DND-41 (cell line): ENCODE data around the gene MACIR.

Experiments
- ATAC-seq: fragments of 200-7000 bp; cut with Tn5 transposase; 3 replicates; pipeline ENCODE4 v1.9.1; 2021; ENCODE audit warnings: low read depth; ENCODE audit not compliant: insufficient read depth
- DNase-seq: peaks from one replicate; pipeline ENCODE4 v3.0.0-alpha.2; 2020
- H2AFZ ChIP-seq: 2 replicates; pipeline ENCODE4 v1.6.0; 2012; ENCODE audit warnings: low read depth, low read length
- H3K27ac ChIP-seq: 2 replicates; pipeline ENCODE4 v1.5.1; 2012; ENCODE audit warnings: low read length, inconsistent platforms
- H3K27me3 ChIP-seq: fragments of 200-600 bp; sonication (generic); 2 replicates; pipeline ENCODE4 v1.6.0; 2012; ENCODE audit warnings: low read length, mild to moderate bottlenecking, inconsistent platforms; ENCODE audit not compliant: insufficient read depth, poor library complexity
- H3K36me3 ChIP-seq: 2 replicates; pipeline ENCODE4 v1.5.1; 2012; ENCODE audit warnings: low read length, inconsistent platforms; ENCODE audit not compliant: insufficient read depth
- H3K4me1 ChIP-seq: 2 replicates; pipeline ENCODE4 v1.5.1; 2012; ENCODE audit warnings: mild to moderate bottlenecking, low read length; ENCODE audit not compliant: insufficient read depth
- H3K4me2 ChIP-seq: 2 replicates; pipeline ENCODE4 v1.6.0; 2012; ENCODE audit warnings: mild to moderate bottlenecking, moderate library complexity, low read length, inconsistent platforms; ENCODE audit not compliant: insufficient read depth
- H3K4me3 ChIP-seq, 2 experiments: fragments of 200-600 bp in 1 of 2; shearing (Covaris generic) in 1 of 2; 2 replicates each; pipeline ENCODE4 v1.5.1; 2012 to 2016; ENCODE audit warnings: inconsistent platforms in 2 of 2, low read length in 2 of 2, mild to moderate bottlenecking in 2 of 2, low read depth in 1 of 2, moderate library complexity in 1 of 2
- H3K79me2 ChIP-seq: 2 replicates; pipeline ENCODE4 v1.6.0; 2012; ENCODE audit warnings: low read length, inconsistent platforms; ENCODE audit not compliant: insufficient read depth
- H3K9ac ChIP-seq: 2 replicates; pipeline ENCODE4 v1.6.0; 2012; ENCODE audit warnings: low read depth, mild to moderate bottlenecking, inconsistent platforms, low read length, moderate library complexity
- H3K9me3 ChIP-seq: 2 replicates; pipeline ENCODE4 v1.5.1; 2012; ENCODE audit warnings: low read length, moderate library complexity, mild to moderate bottlenecking, inconsistent platforms; ENCODE audit not compliant: insufficient read depth, severe bottlenecking
- H4K20me1 ChIP-seq: 2 replicates; pipeline ENCODE4 v1.6.0; 2012; ENCODE audit warnings: low read length; ENCODE audit not compliant: insufficient read depth
- EZH2 ChIP-seq: IDR thresholded peaks from 3 replicates; pipeline ENCODE4 v1.6.1; 2012; ENCODE audit warnings: borderline replicate concordance, low read depth, mild to moderate bottlenecking, moderate library complexity, low read length, inconsistent platforms; ENCODE audit not compliant: severe bottlenecking
- TF ChIP-seq, protein P1 (sequence below): IDR thresholded peaks from 2 replicates; pipeline ENCODE4 v1.5.1; 2012; ENCODE audit warnings: borderline replicate concordance, low read length, moderate library complexity, mild to moderate bottlenecking; ENCODE audit not compliant: poor library complexity, severe bottlenecking; ENCODE audit errors: extremely low read depth

Gene MACIR

DNA sequence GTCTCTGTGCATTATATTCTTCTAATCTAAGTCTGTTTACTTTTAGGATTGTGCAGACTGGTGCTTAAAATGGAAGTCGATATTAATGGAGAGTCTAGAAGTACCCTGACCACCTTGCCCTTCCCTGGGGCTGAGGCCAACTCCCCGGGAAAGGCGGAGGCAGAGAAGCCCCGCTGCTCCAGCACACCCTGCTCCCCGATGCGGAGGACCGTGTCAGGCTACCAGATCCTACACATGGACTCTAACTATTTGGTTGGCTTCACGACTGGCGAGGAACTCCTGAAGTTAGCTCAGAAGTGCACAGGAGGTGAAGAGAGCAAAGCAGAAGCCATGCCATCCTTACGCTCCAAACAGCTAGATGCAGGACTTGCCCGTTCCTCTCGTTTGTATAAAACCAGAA, 17.3 kb downstream of the MACIR start:
- Histone ChIP-seq H3K79me2 (peaks cover 50% of the 10 kb centered on the region), H2AFZ (no peak overlapping the region), H3K27ac (no peak overlapping the region), H4K20me1 (peaks cover 12% of the 10 kb centered on the region; the same call in 1 of the 2 replicates), H3K9me3 (no peaks in the 10 kb centered on the region), H3K4me2 (no peak overlapping the region), H3K36me3 (peaks cover 36% of the 10 kb centered on the region), H3K27me3 (no peaks in the 10 kb centered on the region), H3K4me1 (no peaks in the 10 kb centered on the region), H3K4me3 (no peak overlapping the region), H3K9ac (no peak overlapping the region)
- no peak for DNase-seq
- ATAC-seq, result no peak
- TF ChIP-seq, protein P1, sequence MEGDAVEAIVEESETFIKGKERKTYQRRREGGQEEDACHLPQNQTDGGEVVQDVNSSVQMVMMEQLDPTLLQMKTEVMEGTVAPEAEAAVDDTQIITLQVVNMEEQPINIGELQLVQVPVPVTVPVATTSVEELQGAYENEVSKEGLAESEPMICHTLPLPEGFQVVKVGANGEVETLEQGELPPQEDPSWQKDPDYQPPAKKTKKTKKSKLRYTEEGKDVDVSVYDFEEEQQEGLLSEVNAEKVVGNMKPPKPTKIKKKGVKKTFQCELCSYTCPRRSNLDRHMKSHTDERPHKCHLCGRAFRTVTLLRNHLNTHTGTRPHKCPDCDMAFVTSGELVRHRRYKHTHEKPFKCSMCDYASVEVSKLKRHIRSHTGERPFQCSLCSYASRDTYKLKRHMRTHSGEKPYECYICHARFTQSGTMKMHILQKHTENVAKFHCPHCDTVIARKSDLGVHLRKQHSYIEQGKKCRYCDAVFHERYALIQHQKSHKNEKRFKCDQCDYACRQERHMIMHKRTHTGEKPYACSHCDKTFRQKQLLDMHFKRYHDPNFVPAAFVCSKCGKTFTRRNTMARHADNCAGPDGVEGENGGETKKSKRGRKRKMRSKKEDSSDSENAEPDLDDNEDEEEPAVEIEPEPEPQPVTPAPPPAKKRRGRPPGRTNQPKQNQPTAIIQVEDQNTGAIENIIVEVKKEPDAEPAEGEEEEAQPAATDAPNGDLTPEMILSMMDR, result no peak
- no peak for TF ChIP-seq EZH2

DNA sequence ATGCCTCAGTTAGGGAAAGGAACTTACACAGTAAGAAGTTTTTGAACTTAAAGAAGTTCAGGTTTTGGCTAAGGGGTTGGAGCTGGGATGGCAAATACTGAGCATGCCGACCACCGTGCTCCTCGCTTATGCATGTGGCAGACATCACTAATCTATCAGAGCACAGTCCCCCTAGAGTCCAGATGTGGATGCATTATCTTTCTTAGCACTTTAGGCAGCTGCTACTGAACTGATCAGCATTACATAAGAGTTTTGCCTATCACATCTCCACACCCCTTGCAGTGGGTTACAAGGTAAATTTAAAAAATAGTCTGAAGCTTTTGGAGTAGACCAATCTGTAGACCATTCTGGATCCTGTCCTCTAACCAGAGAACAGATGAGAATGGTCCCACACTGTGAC, 22.4 kb downstream of the MACIR start:
- Histone ChIP-seq H3K36me3 (peaks cover 25% of the 10 kb centered on the region), H3K4me2 (no peak overlapping the region), H4K20me1 (peaks cover 2% of the 10 kb centered on the region; the same call in 1 of the 2 replicates), H3K4me1 (no peaks in the 10 kb centered on the region), H3K9ac (no peak overlapping the region), H2AFZ (no peak overlapping the region), H3K27ac (no peak overlapping the region), H3K79me2 (peaks cover under 1% of the 10 kb centered on the region; the same call in 1 of the 2 replicates), H3K9me3 (no peaks in the 10 kb centered on the region), H3K27me3 (no peaks in the 10 kb centered on the region), H3K4me3 (no peak overlapping the region)
- no peak for TF ChIP-seq EZH2
- TF ChIP-seq, protein P1, result no peak
- DNase-seq (no peak), ATAC-seq (no peak)

GRCh38 chr5:103283120-103283519, 24.6 kb downstream of the MACIR start:
- H3K4me2 ChIP-seq, result no peak overlapping the region
- TF ChIP-seq, protein P1, result no peak
- TF ChIP-seq EZH2, result no peak
- H3K4me1 ChIP-seq, result no peaks in the 10 kb centered on the region
- peaks cover 6% of the 10 kb centered on the region; the same call in 1 of the 2 replicates for H3K36me3 ChIP-seq
- no peak overlapping the region for H3K27ac ChIP-seq
- H3K4me3 ChIP-seq, result no peak overlapping the region
- H4K20me1 ChIP-seq, result no peaks in the 10 kb centered on the region; the same call in 1 of the 2 replicates
- ATAC-seq (no peak), DNase-seq (no peak)
- no peaks in the 10 kb centered on the region for H3K27me3 ChIP-seq
- H3K9ac ChIP-seq, result no peak overlapping the region
- no peaks in the 10 kb centered on the region; the same call in 1 of the 2 replicates for H3K79me2 ChIP-seq
- no peak overlapping the region for H2AFZ ChIP-seq
- no peaks in the 10 kb centered on the region for H3K9me3 ChIP-seq

- Histone ChIP-seq H3K4me1 (no peaks in the 10 kb centered on the region), H3K27me3 (no peaks in the 10 kb centered on the region), H3K4me2 (no peak overlapping the region), H3K9me3 (no peaks in the 10 kb centered on the region), H3K36me3 (peaks cover 3% of the 10 kb centered on the region; the same call in 1 of the 2 replicates), H3K4me3 (no peak overlapping the region), H3K79me2 (no peaks in the 10 kb centered on the region), H2AFZ (no peak overlapping the region), H3K27ac (no peak overlapping the region), H4K20me1 (no peaks in the 10 kb centered on the region; the same call in 1 of the 2 replicates), H3K9ac (no peak overlapping the region)
- ATAC-seq (no peak; the same call in 2 of the 3 replicates), DNase-seq (no peak)
- TF ChIP-seq, protein P1, result no peak
- no peak for TF ChIP-seq EZH2
Observed at GRCh38 chr5:103283869-103284268, 25.3 kb downstream of the MACIR start.
